Large intestine (tissue), 12 donors: ENCODE measurements around the gene ZNF639. TPM values are rescaled to one million over a fixed set of nuclear protein-coding genes. Genes with fewer than 3 reads are reported as not detected.
"Not testable (repeated sequence)": the region's sequence is repeated elsewhere in the genome, so short reads cannot be mapped to it uniquely, and the experiment has no call there.

Experiments
- DNase-seq, 2 donors: peaks; one replicate each; pipeline versions ENCODE4 v3.0.0 to v3.0.0-alpha.2; 2013
- H3K27ac ChIP-seq: one replicate; pipeline ENCODE4 v1.5.1; 2013; ENCODE audit warnings: low read length
- H3K27me3 ChIP-seq: 2 replicates; pipeline ENCODE4 v1.6.1; 2013; ENCODE audit warnings: low read length; ENCODE audit not compliant: control insufficient read depth, insufficient read depth
- H3K36me3 ChIP-seq: 2 replicates; pipeline ENCODE4 v1.6.1; 2013; ENCODE audit warnings: low read length; ENCODE audit not compliant: control insufficient read depth, insufficient read depth
- H3K4me1 ChIP-seq: one replicate; pipeline ENCODE4 v1.6.1; 2013; ENCODE audit warnings: low read length; ENCODE audit not compliant: control insufficient read depth, insufficient read depth
- H3K4me3 ChIP-seq: one replicate; pipeline ENCODE4 v1.5.1; 2013; ENCODE audit warnings: low read length
- H3K9me3 ChIP-seq: one replicate; pipeline ENCODE4 v1.6.1; 2013; ENCODE audit warnings: mild to moderate bottlenecking, low read depth, low read length, moderate library complexity; ENCODE audit not compliant: control insufficient read depth
- WGBS: methylation state at CpG from one replicate; pipeline ENCODE4 v1.1.5; 2013; ENCODE audit warnings: low lambda C conversion rate; ENCODE audit not compliant: insufficient coverage; 5-methylcytosine and 5-hydroxymethylcytosine counted together
- long read RNA-seq, 11 donors: transcript quantifications; one replicate each; lab custom pipeline, GENCODE V29; 2026
- polyA plus RNA-seq: library from polyadenylated mRNA; unstranded; fragments of 120-200 nt; gene quantifications from one replicate; pipeline ENCODE4 v1.2.1, GENCODE V29; 2013

The ZNF639 gene, protein sequence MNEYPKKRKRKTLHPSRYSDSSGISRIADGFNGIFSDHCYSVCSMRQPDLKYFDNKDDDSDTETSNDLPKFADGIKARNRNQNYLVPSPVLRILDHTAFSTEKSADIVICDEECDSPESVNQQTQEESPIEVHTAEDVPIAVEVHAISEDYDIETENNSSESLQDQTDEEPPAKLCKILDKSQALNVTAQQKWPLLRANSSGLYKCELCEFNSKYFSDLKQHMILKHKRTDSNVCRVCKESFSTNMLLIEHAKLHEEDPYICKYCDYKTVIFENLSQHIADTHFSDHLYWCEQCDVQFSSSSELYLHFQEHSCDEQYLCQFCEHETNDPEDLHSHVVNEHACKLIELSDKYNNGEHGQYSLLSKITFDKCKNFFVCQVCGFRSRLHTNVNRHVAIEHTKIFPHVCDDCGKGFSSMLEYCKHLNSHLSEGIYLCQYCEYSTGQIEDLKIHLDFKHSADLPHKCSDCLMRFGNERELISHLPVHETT
- polyA plus RNA-seq = 41.8 TPM
- long read RNA-seq, donor 1, partial matches to known transcripts = 0 of 2 reads
- long read RNA-seq, donor 1, other reads (novel, unspliced or antisense) = 0 of 2 reads
- long read RNA-seq, donor 2, transcript ZNF639-207 (7 exons, 1,228 nt) = major isoform, 8 of 12 reads
- long read RNA-seq, donor 2, partial matches to known transcripts = 0 of 12 reads
- long read RNA-seq, donor 2, other reads (novel, unspliced or antisense) = 0 of 12 reads
- long read RNA-seq, donor 3 = 0 reads
- long read RNA-seq, donor 4, partial matches to known transcripts = 0 of 3 reads
- long read RNA-seq, donor 4, other reads (novel, unspliced or antisense) = 0 of 3 reads
- long read RNA-seq, donor 5, partial matches to known transcripts = 0 of 5 reads
- long read RNA-seq, donor 5, other reads (novel, unspliced or antisense) = 0 of 5 reads
- long read RNA-seq, donor 6, transcript ZNF639-207 (7 exons, 1,228 nt) = major isoform, 7 of 17 reads
- long read RNA-seq, donor 6, partial matches to known transcripts = 9 of 17 reads
- long read RNA-seq, donor 6, other reads (novel, unspliced or antisense) = 0 of 17 reads
- long read RNA-seq, donor 7, partial matches to known transcripts = 0 of 3 reads
- long read RNA-seq, donor 7, other reads (novel, unspliced or antisense) = 0 of 3 reads
- long read RNA-seq, donor 8, transcript ZNF639-207 (7 exons, 1,228 nt) = major isoform, 6 of 20 reads
- long read RNA-seq, donor 8, partial matches to known transcripts = 10 of 20 reads
- long read RNA-seq, donor 8, other reads (novel, unspliced or antisense) = 0 of 20 reads
- long read RNA-seq, donor 9, transcript ZNF639-207 (7 exons, 1,228 nt) = major isoform, 7 of 14 reads
- long read RNA-seq, donor 9, partial matches to known transcripts = 0 of 14 reads
- long read RNA-seq, donor 9, other reads (novel, unspliced or antisense) = 0 of 14 reads
- long read RNA-seq, donor 10, transcript ZNF639-207 (7 exons, 1,228 nt) = major isoform, 14 of 19 reads
- long read RNA-seq, donor 10, partial matches to known transcripts = 0 of 19 reads
- long read RNA-seq, donor 10, other reads (novel, unspliced or antisense) = 0 of 19 reads
- long read RNA-seq, donor 11, partial matches to known transcripts = 0 of 3 reads
- long read RNA-seq, donor 11, other reads (novel, unspliced or antisense) = 0 of 3 reads

DNA sequence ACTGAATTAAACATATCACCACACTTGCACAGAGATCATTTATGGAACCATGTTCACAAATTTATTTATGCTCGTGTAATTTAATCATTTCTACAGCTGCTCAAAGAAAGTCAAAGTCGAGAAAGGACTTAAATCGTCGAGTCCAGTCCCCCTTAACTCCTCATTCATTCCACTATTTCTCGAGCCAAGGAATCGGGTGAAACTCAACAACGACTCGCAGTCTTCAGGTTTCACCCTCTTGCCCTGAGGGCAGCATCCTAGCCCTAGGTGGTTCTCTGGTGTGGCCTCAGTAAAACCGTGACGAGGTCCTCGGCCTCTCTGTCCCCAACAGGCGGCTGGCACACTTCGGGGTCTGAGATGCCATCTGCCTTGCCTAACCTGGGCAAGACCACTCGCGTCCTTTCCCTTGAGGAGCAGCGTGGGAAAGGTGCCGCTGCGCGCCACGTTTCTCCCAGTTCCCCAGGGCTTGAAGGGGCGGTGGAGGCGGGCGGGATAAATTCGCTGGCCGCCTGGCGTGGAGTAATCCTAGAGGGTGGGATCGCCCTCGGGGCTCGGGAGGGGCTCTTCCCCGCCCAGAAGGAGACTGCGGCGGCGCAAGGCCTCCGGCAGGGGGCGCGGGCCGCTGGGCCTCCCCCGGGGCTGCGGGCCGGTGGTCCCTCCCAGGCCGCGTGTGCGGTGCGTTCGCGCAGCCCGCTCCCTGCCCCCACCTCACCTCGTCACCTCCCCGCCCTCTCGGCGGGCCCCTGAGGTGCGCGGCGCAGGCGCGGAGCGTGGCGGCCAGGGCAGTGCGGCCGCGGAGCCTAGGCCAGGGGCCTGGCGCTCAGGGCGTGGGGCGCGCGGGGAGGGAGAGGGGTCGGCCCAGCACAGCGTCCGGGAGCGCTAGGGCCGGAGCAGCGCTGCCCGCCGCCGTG lies at the start of gene ZNF639:
Gene ZNF639, plus strand, starts transcription at position 746 of the 911 bp plus-strand sequence. CDS start 5,263 bp downstream, outside the sequence.
- peaks cover 16% of the 10 kb centered on the region for H3K4me1 ChIP-seq
- no peaks in the 10 kb centered on the region for H3K9me3 ChIP-seq
- H3K27me3 ChIP-seq = no peaks in the 10 kb centered on the region
- peak within 1 kb of the TSS; percentile 99 for H3K4me3 ChIP-seq
- 14% methylated on average over 1 of the region's 75 CpGs for WGBS
- H3K27ac ChIP-seq = peak within 1 kb of the TSS; percentile 98
- DNase-seq = peak; percentile 89 to 90
- peaks cover 12% of the 10 kb centered on the region for H3K36me3 ChIP-seq

- DNase-seq = not testable (repeated sequence)
Measured at GRCh38 chr3:179274434-179274833, 48.4 kb upstream of the ZNF639 start.

GRCh38 chr3:179276001-179276400 lies 46.8 kb upstream of the ZNF639 start:
- Histone ChIP-seq H3K36me3 (no peaks in the 10 kb centered on the region), H3K27ac (no peak overlapping the region), H3K27me3 (no peaks in the 10 kb centered on the region), H3K4me1 (no peaks in the 10 kb centered on the region), H3K4me3 (no peak overlapping the region), H3K9me3 (no peaks in the 10 kb centered on the region)
- WGBS = 100% methylated on average over 1 of the region's 3 CpGs
- no peak for DNase-seq

More at GRCh38 chr3:179274434-179274833, 48.4 kb upstream of the ZNF639 start:
- not testable (repeated sequence) for H3K4me1 ChIP-seq, H3K9me3 ChIP-seq, H3K4me3 ChIP-seq, H3K27me3 ChIP-seq, H3K27ac ChIP-seq, H3K36me3 ChIP-seq
- no CpG with 5 or more reads among the region's 2 CpGs for WGBS

GRCh38 chr3:179276743-179277142 lies 46.1 kb upstream of the ZNF639 start:
- no peak for DNase-seq
- Histone ChIP-seq H3K27me3 (no peaks in the 10 kb centered on the region), H3K9me3 (no peaks in the 10 kb centered on the region), H3K36me3 (no peaks in the 10 kb centered on the region), H3K4me3 (no peak overlapping the region), H3K4me1 (no peaks in the 10 kb centered on the region), H3K27ac (no peak overlapping the region)
- 86% methylated on average over 1 of the region's 3 CpGs for WGBS

DNA sequence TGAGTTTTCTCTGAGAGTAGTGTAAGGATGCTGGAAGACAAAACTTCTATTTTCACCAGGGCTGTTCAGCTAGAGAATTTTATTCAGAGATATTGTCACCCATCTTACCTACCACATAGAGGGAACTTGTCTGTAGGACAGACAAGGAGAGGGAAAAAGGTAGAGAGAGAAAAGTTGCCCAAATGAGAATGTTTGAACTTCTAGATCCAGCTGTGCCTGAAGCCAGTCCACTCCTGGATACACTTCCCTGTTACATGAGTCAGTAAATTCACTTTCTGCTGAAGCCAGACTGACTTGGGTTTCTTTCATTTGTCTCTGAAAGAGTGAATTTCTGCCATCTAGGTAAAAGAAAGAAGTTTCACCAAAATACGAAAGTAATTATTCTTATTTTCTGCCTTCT lies 44.7 kb upstream of the ZNF639 start:
- Histone ChIP-seq H3K36me3 (no peaks in the 10 kb centered on the region), H3K4me1 (no peaks in the 10 kb centered on the region), H3K27ac (no peak overlapping the region), H3K4me3 (no peak overlapping the region), H3K9me3 (no peaks in the 10 kb centered on the region), H3K27me3 (no peaks in the 10 kb centered on the region)
- no peak for DNase-seq
- 100% methylated on average over 1 of the region's 1 CpG for WGBS

DNA sequence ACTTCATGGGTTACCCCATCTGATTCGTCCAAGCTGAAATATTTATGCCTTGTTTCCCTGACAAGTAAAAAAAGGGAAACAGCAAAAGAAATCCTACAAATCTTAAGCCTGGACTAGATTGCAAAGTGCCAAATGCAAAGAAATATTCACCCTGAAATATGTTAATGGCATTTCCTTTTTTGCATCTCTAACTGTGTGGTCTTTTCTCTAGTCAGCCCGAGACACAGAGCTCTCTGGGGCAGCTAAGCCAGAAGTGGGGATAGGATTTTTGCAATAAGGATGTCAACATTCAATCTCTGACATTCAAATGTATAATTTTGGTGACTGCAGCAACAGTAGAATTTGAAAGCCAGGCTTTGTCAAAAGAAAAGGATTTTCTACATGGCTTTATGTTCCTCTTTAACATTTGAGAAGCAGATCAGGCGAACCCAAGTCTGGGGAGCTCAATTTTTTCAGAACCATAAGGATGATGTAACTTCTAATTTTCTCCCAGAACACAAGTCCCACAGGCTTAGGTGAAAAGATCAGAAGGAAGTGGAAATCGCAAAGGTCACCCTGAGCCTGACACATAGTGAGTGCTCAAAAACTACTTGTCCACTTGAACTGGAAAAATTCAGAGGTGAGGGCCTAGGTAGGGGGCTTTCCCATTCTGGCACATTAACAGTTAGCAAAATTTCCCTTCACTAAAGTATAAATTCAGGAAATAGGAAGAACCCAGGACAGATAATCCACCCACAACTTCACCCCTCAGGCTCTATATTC lies 43.7 kb upstream of the ZNF639 start:
- no peak overlapping the region for H3K27ac ChIP-seq
- no peak overlapping the region for H3K4me3 ChIP-seq
- H3K9me3 ChIP-seq = no peaks in the 10 kb centered on the region
- WGBS = 50% methylated on average over 1 of the region's 4 CpGs
- H3K4me1 ChIP-seq = no peaks in the 10 kb centered on the region
- H3K36me3 ChIP-seq = no peaks in the 10 kb centered on the region
- DNase-seq = no peak
- H3K27me3 ChIP-seq = no peaks in the 10 kb centered on the region

- Histone ChIP-seq H3K9me3 (no peaks in the 10 kb centered on the region), H3K27ac (no peak overlapping the region), H3K36me3 (no peaks in the 10 kb centered on the region), H3K4me3 (no peak overlapping the region), H3K4me1 (no peaks in the 10 kb centered on the region), H3K27me3 (no peaks in the 10 kb centered on the region)
- WGBS = no CpG with 5 or more reads among the region's 1 CpG
- DNase-seq = no peak
Measured at GRCh38 chr3:179279837-179280236, 43.0 kb upstream of the ZNF639 start.

DNA sequence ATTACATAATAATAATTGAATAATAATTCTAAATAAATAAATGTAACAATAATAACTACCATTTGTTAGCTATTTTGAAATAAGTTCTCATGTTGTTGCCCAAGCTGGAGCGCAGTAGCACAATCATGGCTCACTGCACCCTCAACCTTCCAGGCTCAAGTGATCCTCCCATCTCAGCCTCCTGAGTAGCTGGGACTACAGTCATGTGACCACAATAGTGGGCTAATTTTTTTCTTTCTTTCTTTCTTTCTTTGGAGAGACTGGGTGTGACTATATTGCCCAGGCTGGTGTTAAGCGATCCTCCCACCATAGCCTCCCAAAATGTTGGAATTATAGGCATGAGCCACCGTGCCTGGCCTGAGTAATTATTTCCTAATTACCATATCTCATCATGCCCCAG lies 41.0 kb upstream of the ZNF639 start:
- Histone ChIP-seq H3K27ac (no peak overlapping the region), H3K9me3 (no peaks in the 10 kb centered on the region), H3K27me3 (no peaks in the 10 kb centered on the region), H3K4me3 (no peak overlapping the region), H3K36me3 (no peaks in the 10 kb centered on the region), H3K4me1 (no peaks in the 10 kb centered on the region)
- DNase-seq = no peak
- WGBS = no CpG with 5 or more reads among the region's 3 CpGs
